Measurements from ENCODE around the gene MAPK8. TPM values are rescaled to one million over a fixed set of nuclear protein-coding genes. Genes with fewer than 3 reads are reported as not detected.
A peak's percentile ranks its signal among the peaks of the same experiment; 100 is the strongest.

Gene MAPK8
- total and polyA plus RNA-seq, 9 of the 15 experiments (the other 6 are each of a cell fraction or from before 2014, with no cell fraction given) = 6.4 to 159 (median 71.0) TPM

- H3K9me1 ChIP-seq (ENCODE audit: control insufficient read depth, insufficient read depth, low read length) = no peaks in the 10 kb centered on the region
- DNase-seq (ENCODE audit: extremely low read depth in 1 of 4, low spot score in 3 of 4) (no peak), ATAC-seq (peak; percentile 45; the same call in 2 of the 3 replicates), FAIRE-seq (no peak)
- no peaks in the 10 kb centered on the region for H3K27me3 ChIP-seq (ENCODE audit: control insufficient read depth in 2 of 2, insufficient read depth in 2 of 2, low read length in 2 of 2)
- BruUV-seq (replicated peaks) = no TSS peak
- no peak overlapping the region for H3K9ac ChIP-seq (ENCODE audit: insufficient read depth in 1 of 2, low read depth in 2 of 2, low read length in 2 of 2)
- no peak overlapping the region for H3K4me2 ChIP-seq (ENCODE audit: insufficient read depth, low read length)
- ChIA-PET POLR2A (interaction anchor here (0.8 to 3.9 kb wide), 4 partner anchors 8 to 29 kb away, joined by 3 to 18 read pairs (median 4); no protein-coding TSS in a partner anchor), CTCF (ENCODE audit: low intra/inter-chr PET ratio) (no interaction called here)
- no peaks in the 10 kb centered on the region for H3K9me3 ChIP-seq (replicated peaks; ENCODE audit: control insufficient read depth, insufficient read depth, low read depth, low read length)
- in situ Hi-C loops (cut with MboI) = no loop called here
- H3K4me3 ChIP-seq = no peak overlapping the region
- TF ChIP-seq ELK3 (CRISPR knock-in tag; IDR thresholded peaks at IDR 0.05) (no peak), MEIS2 (IDR thresholded peaks at IDR 0.05; ENCODE audit: partially characterized antibody) (peak; percentile 65)
- H3K27ac ChIP-seq (ENCODE audit: extremely low read depth, low read depth, low read length) = no peak overlapping the region
- intact Hi-C loops (cut with micrococcal nuclease) = no loop called here
- no peak overlapping the region for H2AFZ ChIP-seq (ENCODE audit: low read depth, low read length)
- H3K36me3 ChIP-seq (ENCODE audit: control insufficient read depth, insufficient read depth, low read length) = peaks cover 6% of the 10 kb centered on the region; the same call in 2 of the 3 replicates
- H4K20me1 ChIP-seq (replicated peaks; ENCODE audit: control insufficient read depth, insufficient read depth, low read length) = no peaks in the 10 kb centered on the region
- peaks cover 0 to 5% of the 10 kb centered on the region in 2 experiments; a peak in 2 of 5 replicates for H3K4me1 ChIP-seq (replicated peaks in 1 of 2; ENCODE audit: control insufficient read depth in 2 of 2, insufficient read depth in 2 of 2, low read length in 2 of 2)
- 88% methylated on average over 1 of the region's 1 CpG for WGBS (ENCODE audit: insufficient coverage, low coverage, missing lambda C conversion rate)
- peaks cover 38% of the 10 kb centered on the region for H3K79me2 ChIP-seq (ENCODE audit: control insufficient read depth, insufficient read depth, low read length)
These were observed 26.4 kb downstream of the MAPK8 start for GRCh38 chr10:48332871-48333216.

GRCh38 chr10:48333856-48334255 lies 27.4 kb downstream of the MAPK8 start:
- Histone ChIP-seq H3K9ac (ENCODE audit: insufficient read depth in 1 of 2, low read depth in 2 of 2, low read length in 2 of 2) (peak overlapping the region in 1 of 2 experiments; percentile 23; a peak in 1 of 4 replicates), H3K79me2 (ENCODE audit: control insufficient read depth, insufficient read depth, low read length) (peaks cover 28% of the 10 kb centered on the region), H3K27me3 (ENCODE audit: control insufficient read depth in 2 of 2, insufficient read depth in 2 of 2, low read length in 2 of 2) (no peaks in the 10 kb centered on the region), H3K4me2 (ENCODE audit: insufficient read depth, low read length) (no peak overlapping the region), H3K4me3 (no peak overlapping the region), H4K20me1 (replicated peaks; ENCODE audit: control insufficient read depth, insufficient read depth, low read length) (no peaks in the 10 kb centered on the region), H3K9me3 (replicated peaks; ENCODE audit: control insufficient read depth, insufficient read depth, low read depth, low read length) (no peaks in the 10 kb centered on the region), H3K36me3 (ENCODE audit: control insufficient read depth, insufficient read depth, low read length) (peaks cover 6% of the 10 kb centered on the region; the same call in 1 of the 3 replicates), H2AFZ (ENCODE audit: low read depth, low read length) (no peak overlapping the region), H3K4me1 (replicated peaks in 1 of 2; ENCODE audit: control insufficient read depth in 2 of 2, insufficient read depth in 2 of 2, low read length in 2 of 2) (peaks cover 0 to 5% of the 10 kb centered on the region in 2 experiments; a peak in 2 of 5 replicates), H3K27ac (ENCODE audit: extremely low read depth, low read depth, low read length) (no peak overlapping the region), H3K9me1 (ENCODE audit: control insufficient read depth, insufficient read depth, low read length) (no peaks in the 10 kb centered on the region)
- ChIA-PET CTCF (ENCODE audit: low intra/inter-chr PET ratio) (no interaction called here), POLR2A (interaction anchor here (1.3 kb wide), 1 partner anchor 28 kb away, joined by 4 read pairs; no protein-coding TSS in a partner anchor)
- no TSS peak for BruUV-seq (replicated peaks)
- ATAC-seq (peak; percentile 61), FAIRE-seq (no peak), DNase-seq (ENCODE audit: extremely low read depth in 1 of 4, low spot score in 3 of 4) (no peak)
- WGBS (ENCODE audit: insufficient coverage, low coverage, missing lambda C conversion rate) = 64% methylated on average over 6 of the region's 6 CpGs
- in situ Hi-C loops (cut with MboI) (no loop called here), intact Hi-C loops (cut with micrococcal nuclease) (no loop called here)
- TF ChIP-seq GTF2A2 (tag; IDR thresholded peaks at IDR 0.05) (no peak), E2F1 (CRISPR knock-in tag; IDR thresholded peaks at IDR 0.05) (no peak), HDAC3 (IDR thresholded peaks at IDR 0.05; ENCODE audit: borderline replicate concordance, partially characterized antibody) (no peak), FOXJ2 (tag; IDR thresholded peaks at IDR 0.05) (no peak), ATF3 (IDR thresholded peaks at IDR 0.05) (no peak), ATF3 (CRISPR knock-in tag; conservative IDR thresholded peaks at IDR 0.05) (no peak), HMG20B (CRISPR knock-in tag; IDR thresholded peaks at IDR 0.05) (no peak), ARID3B (CRISPR knock-in tag; IDR thresholded peaks at IDR 0.05; ENCODE audit: borderline replicate concordance) (no peak), ZFP1 (CRISPR knock-in tag; IDR thresholded peaks at IDR 0.05) (no peak)

Data from K562 (cell line).